AG08395 (cell line): Measurements from ENCODE around the gene BABAM1.
"Not testable (repeated sequence)": the region's sequence is repeated elsewhere in the genome, so short reads cannot be mapped to it uniquely, and the experiment has no call there.

Experiments used
- DNase-seq: peaks from one replicate; pipeline ENCODE4 v3.0.0; 2012; ENCODE audit warnings: mixed read lengths, low spot score

BABAM1 gene

DNA sequence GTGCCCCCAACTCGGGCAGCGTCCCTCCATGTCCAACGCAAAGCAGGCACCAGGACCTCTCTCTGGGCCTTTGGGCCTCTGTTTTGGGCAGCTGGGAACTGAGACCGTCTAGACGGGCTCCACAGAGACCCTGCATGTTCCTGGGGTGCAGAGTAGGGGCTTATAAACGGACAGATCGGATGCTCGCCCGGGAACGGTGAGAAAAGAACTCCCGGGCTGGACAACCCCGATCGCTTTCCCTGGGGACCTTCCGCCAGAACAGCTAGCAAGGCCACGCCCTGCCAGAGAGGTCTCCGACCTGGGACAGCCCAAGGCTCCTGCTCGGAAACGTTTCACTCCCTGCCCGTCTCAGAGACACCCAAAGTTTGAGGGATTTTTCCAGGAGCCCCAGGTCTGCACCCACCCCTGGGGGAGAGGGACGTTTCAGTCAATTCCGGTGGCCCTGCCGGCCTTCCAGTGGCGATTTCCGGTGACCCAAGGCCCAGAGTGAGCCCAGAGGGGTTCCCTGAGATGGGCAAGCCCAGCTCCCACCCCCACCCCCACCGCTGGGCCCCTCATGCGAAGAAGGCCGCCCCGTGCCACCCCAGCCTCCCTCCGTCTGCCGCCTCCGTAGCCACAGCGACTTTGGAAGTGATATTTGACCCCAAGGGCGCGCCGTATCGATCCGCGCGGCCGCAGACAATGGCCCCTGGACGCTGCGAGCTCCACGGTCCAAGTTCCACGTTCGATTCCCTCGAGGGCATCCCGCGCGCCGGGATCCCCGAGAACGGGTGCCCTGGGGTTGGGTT lies 23.2 kb upstream of the BABAM1 start:
- peak; percentile 65 for DNase-seq

DNA sequence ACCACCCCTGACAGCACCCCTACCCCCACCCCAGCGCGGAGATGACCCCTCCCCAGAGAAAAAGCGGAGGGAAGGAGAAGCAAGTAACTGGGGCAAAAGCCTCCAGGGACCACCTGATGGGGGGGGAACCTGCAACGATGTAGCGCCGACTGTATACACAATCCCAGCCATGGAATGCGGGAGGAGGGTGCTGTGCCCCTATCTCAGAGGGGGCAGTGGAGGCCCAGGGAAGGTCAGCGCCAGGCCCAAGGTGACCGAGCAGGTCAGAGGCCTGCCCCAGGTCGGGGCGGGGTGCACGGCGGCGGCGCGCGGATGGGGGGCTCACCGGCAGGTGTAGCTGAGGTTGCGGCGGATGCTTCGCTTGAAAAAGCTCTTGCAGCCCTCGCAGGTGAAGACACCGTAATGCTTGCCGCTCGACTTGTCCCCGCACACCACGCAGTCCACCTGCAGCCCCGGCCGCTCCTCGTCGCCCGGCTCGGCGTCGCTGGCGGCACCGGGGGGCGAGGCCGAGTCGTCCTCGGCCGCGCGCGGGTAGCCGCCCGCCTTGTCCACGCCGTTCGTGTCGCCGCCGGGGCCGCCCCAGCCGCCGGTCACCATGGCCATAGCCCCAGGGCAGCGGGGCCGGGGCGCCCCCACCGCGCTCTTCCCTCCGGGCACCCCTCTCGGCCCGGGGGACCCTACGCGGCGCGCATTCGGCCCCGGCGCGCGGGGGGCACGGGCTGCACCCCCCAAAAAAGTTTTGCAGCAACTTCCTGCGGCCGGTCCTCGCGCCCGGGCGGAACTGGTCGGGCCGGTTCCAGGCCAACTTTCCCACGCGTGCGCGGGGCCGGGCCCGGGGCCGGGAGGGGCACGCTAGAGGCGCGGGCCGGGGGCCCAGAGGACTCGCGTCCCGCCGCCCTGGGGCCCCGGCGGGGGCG lies 22.4 kb upstream of the BABAM1 start:
- no peak for DNase-seq

DNA sequence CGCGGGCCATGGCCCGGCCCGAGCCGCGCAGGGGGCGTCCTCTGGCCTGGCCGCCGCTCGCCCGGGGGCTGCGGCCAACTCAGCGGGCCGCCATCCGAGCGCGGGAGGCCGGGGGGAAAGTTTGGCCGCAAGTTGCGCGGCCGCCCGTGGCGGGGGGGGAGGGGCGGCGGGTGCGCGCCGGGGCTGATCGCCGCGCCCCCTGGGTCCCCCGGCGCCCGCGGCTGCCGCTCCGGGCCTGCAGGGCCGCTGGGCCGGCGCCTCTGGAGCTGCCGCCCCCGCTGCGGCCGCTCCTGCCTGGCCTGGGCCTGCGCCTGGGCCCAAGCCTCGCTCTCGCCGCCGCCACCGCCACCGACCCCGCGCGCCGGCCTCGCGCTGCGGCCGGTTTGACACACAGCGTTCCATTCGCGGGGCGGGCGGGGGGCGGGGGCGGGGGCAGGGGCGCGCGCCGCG lies 21.7 kb upstream of the BABAM1 start, which contains the start of gene NR2F6:
NR2F6 (minus strand) TSS at position 385 of the 450 bp plus-strand sequence. CDS start 699 bp downstream, outside the sequence.
- peak; percentile 35 for DNase-seq

DNA sequence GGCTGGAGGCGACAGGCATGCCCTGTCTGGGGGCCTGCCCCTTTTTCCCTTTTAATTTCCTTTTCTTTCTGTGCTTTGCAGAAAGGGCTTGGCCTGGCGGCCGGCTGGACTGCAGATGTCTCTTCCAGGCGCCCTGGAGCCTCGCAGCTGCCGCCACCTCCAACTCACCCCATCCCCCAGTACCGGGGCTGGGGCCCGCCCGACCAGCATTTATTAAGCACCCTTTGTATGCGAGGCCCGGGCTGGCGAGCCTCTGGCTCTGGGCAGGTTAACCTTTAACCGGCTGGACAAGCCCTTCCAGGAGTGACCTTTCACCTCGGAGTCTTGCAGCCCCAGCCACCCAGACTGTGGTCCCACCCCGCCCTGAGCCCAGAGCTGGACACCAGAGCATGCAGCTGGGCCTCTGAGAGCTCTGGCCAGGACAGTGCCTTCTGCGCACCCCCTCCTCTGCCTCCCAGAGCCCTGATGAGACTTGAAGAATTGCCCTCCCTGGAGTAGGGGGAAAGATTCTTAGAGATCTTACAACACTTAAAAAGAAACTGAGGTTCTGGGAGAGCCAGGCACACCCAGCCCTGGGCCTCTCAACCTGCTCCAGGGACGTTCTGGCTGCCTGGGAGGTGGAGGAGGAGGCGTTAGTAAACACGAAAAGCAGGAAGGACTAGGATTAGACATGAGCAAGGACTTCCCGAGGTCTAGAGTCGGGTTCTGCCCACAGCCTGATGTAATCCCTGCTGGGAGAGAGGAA lies 20.4 kb upstream of the BABAM1 start:
- peak; percentile 35 for DNase-seq

DNA sequence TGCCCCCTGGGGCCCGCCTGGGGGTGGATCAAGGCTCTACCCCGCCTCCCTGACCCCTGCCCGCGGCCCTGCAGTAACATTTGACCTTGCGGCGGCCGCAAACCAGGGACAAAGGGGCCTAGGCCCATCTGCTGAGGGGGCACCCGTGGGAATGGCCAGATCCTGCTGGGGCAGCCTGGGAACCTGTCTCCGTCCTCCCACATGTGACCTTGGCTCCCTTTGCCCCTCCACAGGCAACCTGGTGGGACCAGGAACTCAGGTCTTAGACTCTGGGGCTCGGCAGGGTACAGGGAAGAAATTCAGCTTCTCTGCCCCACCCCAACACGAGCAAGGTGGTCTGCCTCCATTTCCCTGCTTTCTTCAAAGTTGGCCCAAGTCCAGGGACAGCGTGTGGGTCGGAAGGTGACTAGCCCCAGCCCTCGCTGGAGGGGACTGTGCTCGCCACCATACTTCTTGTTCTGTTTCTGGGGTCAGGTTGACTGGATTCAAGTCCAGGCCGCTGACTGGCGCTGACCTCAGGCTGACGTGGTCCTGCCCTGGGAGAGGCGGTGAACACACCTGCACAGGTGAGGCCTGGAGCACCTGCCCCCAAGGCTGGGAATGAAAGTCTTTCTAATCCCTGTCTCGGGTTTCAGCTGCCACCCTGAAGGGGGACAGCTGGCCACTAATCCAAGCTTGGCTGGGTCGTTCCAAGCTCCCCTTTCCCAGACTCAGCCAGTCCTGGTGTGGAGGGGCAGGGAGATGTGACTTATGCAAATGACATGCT lies 19.0 kb upstream of the BABAM1 start:
- DNase-seq, result no peak

DNA sequence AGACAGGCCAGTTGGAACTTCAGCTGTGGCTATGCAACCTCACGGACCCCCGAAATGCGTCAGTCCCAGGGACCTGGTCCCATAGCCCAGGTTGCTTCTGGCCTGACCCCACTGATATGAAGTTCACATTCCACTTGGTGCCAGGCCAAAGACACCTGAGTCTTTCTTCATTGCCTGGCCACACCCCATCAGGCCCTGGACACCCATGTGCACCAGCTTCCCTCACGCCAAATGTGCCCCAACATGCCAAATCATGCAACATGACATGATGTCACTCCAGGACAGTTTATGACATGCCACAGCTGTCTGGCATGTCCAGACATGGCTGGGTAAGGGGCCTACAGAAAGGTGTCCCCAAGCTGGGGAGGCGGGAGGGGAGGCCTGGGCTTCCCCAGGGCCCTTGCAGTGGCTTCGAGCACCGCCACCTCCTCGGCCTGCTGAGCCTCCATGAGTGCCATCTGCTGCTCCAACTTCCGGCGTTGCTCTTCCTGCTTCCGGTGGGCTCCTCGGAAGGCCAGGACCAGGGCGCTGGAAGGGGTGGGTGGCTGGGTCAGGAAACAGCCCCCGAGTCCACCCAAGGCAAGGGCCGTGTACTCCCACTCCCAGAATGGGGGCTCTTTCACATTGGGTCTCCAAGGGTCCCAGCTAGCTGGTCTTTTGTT lies 17.2 kb upstream of the BABAM1 start:
- DNase-seq, result no peak

DNA sequence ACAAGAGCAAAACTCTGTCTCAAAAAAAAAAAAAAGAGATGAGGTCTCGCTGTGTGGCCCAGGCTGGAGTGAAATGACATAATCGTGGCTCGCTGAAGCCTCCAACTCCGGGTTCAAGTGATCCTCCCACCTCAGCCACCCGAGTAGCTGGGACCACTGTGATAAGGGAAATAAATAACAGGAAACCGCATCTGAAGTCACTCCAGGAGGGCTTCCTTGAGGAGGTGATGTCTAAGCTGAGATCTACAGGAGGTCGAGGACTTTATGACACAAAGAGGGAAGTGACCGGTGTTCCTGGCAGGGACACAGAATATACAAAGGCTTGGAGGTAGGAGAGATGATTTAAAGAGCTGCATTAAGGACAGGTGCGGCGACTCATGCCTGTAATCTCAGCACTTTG lies 12.6 kb upstream of the BABAM1 start:
- DNase-seq, result no peak

DNA sequence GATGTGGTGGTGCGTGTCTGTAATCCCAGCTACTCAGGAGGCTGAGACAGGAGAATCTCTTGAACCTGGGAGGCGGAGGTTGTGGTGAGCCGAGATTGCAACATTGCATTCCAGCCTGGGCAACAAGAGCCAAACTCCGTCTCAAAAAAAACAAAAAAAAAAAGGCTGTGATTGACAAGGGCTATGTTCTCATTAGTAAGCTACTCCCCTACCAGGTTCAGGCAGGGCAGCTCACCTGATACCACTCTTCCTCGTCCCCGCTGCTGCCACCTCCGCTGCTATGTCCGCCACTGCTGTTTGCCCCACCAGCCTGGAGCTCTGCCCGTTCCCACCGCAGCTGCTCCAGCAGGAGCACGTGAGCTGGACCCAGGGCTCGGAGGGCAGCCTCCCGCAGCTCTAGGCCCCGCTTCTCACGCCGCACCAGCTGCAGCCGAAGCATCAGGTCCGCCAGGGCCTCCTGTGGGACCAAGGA lies 12.1 kb upstream of the BABAM1 start:
- no peak for DNase-seq

DNA sequence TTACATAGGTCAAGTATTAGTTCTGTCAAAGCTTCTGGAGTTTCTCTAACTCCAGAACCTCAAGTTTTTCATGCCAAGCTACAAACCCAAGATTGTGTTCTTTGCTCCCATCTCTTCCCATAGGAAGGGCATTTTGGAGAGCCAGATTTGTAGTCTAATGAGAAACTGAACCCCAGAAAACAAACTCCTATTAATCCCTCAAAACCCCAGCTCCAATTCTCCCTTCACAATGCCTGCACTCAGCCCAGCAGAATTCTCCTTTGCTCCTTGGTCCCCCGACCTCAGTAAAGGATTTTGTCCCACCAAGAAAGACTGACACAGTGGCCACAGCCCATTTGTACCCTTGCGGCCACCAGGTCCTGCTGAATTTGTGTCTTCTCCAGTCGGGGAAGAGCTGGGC lies 11.1 kb upstream of the BABAM1 start:
- DNase-seq, result no peak

DNA sequence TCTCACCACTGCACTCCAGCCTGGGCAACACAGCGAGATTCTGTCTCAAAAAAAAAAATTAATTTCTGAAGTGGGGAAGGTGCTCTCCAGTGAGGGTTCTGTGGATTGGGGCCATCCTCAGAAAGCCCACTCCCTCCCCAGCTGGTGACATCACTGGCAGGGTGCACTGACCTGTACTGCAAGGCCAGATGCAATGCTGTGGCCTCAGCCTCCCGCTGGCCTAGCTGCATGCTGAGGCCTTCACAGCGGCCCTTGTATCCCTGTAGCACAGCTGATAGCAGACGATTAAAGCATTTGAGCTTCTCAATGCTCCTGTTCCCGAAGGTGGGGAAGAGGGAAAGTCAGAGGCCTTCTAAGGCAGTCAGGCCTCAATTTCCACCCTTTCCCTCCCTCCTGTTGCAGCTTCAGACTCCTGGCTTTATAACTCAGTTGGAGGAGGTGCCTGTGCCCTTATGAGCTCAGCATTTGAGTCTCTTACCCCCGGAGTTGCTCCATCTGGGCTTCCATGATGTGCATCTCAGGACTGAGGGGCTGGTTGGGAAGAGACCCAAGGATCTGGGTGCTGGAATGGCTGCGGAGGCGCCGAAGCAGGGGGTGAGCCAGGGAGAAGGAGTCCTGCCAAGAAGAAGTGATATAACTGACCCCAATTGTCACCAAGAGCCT lies 8.0 kb upstream of the BABAM1 start:
- DNase-seq, result no peak

DNA sequence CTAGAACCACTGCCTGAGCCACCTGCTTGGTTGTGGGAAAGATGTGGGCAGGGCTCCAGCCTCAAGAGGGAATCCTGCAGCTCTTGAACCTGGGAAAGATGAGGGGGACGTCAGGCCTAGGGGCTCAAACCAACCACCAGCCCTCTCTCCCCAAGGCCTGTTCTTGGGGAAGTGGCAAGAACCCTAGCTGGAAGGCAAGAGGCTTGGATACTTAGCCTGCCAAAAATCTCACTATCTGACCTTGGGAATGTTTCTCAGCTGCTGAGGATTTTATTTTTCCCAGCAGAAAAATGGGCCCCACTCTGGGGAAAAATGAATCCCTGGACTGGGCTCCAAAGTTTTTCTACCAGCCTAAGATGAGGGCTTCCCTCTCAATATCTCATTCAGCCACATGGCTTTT lies 7.3 kb upstream of the BABAM1 start:
- no peak for DNase-seq

DNA sequence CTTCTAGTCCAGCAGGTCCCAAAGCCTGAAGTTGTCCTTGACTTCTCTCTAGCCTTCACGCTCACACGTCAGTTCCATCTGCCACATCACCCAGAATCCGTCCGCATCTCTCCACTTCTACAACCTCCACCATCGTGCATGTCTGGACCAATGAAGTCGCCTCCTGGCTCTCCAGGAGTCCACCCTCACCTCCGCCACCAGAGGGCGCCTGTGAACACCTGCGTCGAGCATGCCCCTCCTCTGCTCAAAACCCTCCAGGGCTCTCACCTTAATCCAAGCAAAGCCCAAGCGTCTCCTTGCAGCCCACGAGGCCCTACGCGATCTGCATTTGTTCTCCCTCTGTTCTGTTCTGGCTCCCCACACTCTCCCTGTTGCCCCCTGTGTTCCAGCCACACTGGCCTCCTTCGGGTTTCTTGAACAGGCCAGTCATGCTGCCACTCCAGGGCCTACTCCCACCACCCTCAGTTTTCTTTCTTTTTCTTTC lies 6.4 kb upstream of the BABAM1 start:
- DNase-seq, result peak; percentile 89

DNA sequence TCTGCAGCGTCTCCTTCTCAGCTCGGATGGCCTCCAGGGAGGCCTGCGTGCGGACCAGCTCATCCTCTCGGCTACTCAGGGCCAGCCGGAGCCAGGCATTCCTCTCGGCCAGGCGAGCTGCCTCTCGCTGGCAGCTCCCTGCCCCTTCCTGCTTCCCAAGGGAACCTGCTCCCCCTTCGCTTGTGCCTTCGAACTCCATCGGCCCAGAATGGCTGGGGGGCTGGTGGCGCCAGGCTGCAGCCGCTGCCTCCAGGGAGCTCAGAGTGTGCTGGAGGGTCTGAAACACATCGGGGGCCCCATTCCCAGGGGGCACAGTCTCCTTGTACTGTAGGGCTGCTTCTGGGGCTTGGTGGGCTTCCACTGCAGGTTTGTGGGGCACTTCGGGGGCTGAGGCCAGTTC lies 4.7 kb upstream of the BABAM1 start:
- no peak for DNase-seq

DNA sequence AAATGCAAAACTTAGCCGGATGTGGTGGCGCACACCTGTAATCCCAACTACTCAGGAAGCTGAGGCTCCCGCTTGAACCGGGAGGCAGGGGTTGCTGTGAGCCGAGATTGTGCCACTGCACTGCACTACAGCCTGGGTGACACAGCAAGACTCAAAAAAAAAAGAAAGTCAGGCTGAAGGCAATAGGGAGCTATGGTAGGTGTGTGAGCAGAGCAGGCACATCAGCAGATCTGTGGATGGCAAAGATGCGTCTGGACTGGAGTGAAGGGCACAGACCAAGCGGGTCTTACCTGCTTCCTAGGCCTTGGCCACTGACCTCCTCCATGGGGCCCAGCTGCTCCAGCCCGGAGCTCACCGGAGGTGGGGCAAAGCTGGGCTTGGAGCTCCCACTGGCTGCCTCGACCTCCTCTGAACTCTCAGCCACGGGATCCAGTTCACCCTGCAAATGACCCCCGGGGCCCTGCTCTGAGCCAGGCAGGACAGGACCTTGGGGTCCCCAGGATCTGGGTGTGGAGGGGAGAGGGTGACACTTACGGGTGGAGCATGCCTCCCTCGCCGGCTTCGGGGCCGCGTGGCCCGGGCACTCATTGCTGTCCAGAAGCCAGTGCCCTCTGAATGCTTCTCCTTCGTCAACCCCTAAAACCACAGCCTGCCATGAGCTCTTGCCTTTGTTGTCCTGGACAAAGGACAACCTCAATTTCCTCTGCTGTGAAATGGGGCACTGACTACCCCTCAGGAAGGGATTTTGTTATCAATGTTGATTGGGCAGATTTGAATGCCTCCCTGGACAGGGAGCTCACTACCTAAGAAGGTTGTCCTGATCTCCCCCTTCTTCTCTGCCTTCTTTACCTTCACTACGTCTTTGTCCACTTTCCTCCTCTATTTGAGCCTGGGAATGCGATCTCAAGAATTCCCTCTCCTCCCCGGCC lies 3.3 kb upstream of the BABAM1 start:
- no peak for DNase-seq

DNA sequence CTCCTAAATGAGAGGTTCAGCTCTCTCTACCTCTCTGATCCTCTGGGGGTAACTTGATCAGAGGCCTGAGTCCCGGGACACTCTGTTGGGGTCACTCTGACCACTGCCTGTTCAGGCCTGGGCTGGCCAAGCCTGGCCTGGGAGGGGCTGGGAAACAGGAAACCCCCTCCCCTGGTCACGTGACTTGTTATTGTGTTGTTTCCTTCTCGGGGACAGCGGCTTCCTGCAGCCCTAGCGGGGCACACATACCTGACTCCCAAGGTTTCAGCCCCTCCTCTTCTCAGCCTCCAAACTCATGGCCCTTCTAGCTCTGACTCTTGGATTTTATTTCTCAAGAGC lies 2.6 kb upstream of the BABAM1 start, which contains the start of gene USHBP1:
USHBP1 (minus strand) TSS at position 105 of the 339 bp plus-strand sequence. CDS start 446 bp downstream, outside the sequence.
- no peak for DNase-seq

DNA sequence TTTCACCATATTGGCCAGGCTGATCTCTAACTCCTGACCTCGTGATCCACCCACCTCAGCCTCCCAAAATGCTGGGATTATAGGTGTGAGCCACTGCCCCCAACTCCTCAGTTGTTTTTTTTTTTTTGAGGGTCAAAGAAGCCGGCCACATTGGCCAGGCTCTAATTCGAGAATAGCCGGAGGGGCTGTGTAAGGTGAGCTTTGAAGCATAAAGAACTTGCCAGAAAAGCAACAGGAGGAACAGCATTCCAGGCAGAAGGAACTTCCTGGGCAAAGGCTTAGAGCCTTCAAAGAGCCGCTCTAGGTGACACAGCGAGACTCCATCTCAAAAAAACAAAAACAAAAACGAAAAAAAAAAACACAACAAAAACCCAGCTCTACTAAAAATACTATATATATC lies 1.2 kb upstream of the BABAM1 start:
- DNase-seq, result no peak

DNA sequence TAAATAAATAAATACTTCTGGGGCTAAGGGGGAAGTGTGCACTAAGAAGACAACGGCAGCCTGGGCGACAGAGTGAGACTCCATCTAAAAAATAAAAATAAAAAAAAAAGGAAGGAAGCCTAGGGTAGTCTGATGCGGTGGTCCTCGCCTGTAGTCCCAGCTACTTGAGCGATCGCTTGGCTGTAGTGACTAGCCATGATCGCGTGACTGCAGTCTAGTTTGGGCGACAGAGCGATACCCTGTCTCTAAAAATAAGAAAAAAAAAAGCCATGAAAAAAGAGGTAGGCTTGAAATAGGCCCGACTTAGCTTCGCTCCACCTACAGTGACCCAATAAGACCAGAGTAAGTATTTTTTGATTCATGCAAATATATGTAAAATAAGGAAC lies 661 bp upstream of the BABAM1 start:
- DNase-seq, result no peak

DNA sequence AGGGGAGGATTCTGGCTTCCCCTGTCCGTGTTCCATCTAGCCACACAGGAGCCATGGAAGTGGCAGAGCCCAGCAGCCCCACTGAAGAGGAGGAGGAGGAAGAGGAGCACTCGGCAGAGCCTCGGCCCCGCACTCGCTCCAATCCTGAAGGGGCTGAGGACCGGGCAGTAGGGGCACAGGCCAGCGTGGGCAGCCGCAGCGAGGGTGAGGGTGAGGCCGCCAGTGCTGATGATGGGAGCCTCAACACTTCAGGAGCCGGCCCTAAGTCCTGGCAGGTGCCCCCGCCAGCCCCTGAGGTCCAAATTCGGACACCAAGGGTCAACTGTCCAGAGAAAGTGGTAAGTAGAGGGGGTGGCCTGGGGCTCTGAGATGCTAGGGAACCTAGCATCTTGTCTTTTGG lies 1.5 kb downstream of the BABAM1 start:
- no peak for DNase-seq

DNA sequence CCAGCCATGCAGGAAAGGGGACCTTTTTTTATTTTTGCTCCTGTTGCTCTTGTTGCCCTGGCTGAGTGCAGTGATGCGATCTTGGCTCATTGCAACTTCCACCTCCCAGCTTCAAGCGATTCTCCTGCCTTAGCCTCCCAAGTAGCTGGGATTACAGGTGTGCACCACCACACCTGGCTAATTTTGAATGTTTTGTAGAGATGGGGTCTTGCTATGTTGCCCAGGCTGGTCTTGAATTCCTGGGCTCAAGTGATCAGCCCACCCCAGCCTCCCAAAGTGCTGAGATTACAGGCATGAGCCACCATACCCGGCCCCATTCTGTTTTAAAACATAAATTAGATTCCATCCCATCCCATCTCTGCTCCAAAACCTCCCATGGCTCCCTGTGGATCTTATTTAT lies 7.6 kb downstream of the BABAM1 start:
- not testable (repeated sequence) for DNase-seq
